HG03457 (cell line): ENCODE results near the gene NKX1-2.

Experiments used
- ATAC-seq: cut with Tn5 transposase; IDR thresholded peaks from one replicate; pipeline ENCODE4 v1.9.1; 2021; ENCODE audit warnings: moderate number of reproducible peaks; ENCODE audit not compliant: unreplicated experiment

NKX1-2 gene

GRCh38 chr10:124476043-124476725, 26.3 kb upstream of the NKX1-2 start:
- ATAC-seq = no peak

- no peak for ATAC-seq
Observed at GRCh38 chr10:124474514-124475070, 24.8 kb upstream of the NKX1-2 start.

- no peak for ATAC-seq
Observed at GRCh38 chr10:124473070-124473469, 23.2 kb upstream of the NKX1-2 start.

GRCh38 chr10:124472071-124472470, 22.2 kb upstream of the NKX1-2 start:
- no peak for ATAC-seq

- ATAC-seq = no peak
Observed at GRCh38 chr10:124470544-124471434, 21.0 kb upstream of the NKX1-2 start.

- no peak for ATAC-seq
Observed at GRCh38 chr10:124469956-124470484, 20.2 kb upstream of the NKX1-2 start.

GRCh38 chr10:124468624-124469023, 18.8 kb upstream of the NKX1-2 start:
- no peak for ATAC-seq

GRCh38 chr10:124467165-124467564, 17.3 kb upstream of the NKX1-2 start:
- no peak for ATAC-seq

- ATAC-seq = no peak
Observed at GRCh38 chr10:124465777-124466488, 16.1 kb upstream of the NKX1-2 start.

- ATAC-seq = no peak
Observed at GRCh38 chr10:124465003-124465776, 15.4 kb upstream of the NKX1-2 start.

- ATAC-seq = no peak
Observed at GRCh38 chr10:124464028-124464965, 14.5 kb upstream of the NKX1-2 start.

GRCh38 chr10:124462348-124462695, 12.5 kb upstream of the NKX1-2 start:
- ATAC-seq = no peak

- ATAC-seq = peak; percentile 92
Observed at GRCh38 chr10:124461642-124462347, 12.0 kb upstream of the NKX1-2 start, which contains the start of gene LHPP. TSS of gene LHPP (plus strand) at chr10:124461823. CDS start at chr10:124461863, 40 bp downstream.

GRCh38 chr10:124460144-124460543, 10.3 kb upstream of the NKX1-2 start:
- no peak for ATAC-seq

- ATAC-seq = no peak
Observed at GRCh38 chr10:124459395-124459794, 9.6 kb upstream of the NKX1-2 start.

- no peak for ATAC-seq
Observed at GRCh38 chr10:124458889-124459288, 9.1 kb upstream of the NKX1-2 start.

- ATAC-seq = no peak
Observed at GRCh38 chr10:124458473-124458872, 8.6 kb upstream of the NKX1-2 start.

- ATAC-seq = no peak
Observed at GRCh38 chr10:124455441-124455840, 5.6 kb upstream of the NKX1-2 start.
